Measurements from ENCODE around the gene ZNF780B. TPM values are rescaled to one million over a fixed set of nuclear protein-coding genes. Genes with fewer than 3 reads are reported as not detected.

The ZNF780B gene
- total RNA-seq, 4 donors from 2014 or later = 2.5 to 5.3 (median 4.3) TPM

DNA sequence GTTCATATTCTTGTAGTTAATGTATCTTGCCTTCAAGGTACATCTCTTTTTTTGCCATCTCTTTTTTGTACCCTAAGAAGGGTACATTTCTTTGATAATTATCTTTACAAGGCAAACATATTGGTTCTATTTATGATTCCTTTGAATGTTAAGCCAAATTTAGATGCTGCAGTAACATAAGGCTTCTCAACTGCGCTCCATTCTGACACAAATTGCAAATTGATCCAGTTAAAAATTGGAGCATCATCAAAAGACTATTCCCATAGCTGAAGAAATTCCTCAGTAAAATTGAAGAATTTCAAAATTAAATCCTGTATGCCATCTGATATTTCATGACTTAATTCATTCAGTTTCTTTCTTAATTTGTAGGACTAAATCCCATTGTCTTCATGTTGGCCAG, 37.4 kb upstream of the ZNF780B start:
- H3K4me1 ChIP-seq = peaks cover 7 to 22% of the 10 kb centered on the region in 2 donors
- peaks cover 0 to 4% of the 10 kb centered on the region in 2 donors for H3K36me3 ChIP-seq
- H3K27ac ChIP-seq = no peak overlapping the region
- in situ Hi-C loops (cut with MboI; ENCODE audit: low sequenced_read_pairs in 4 of 4) (no loop called here), intact Hi-C loops (cut with DNase I; ENCODE audit: low total_unique reads) (loop anchor here (5.0 kb wide), 1 partner anchor 96 kb away; the partner anchor contains the start of gene ZNF546)
- H3K27me3 ChIP-seq = peaks cover 7 to 16% (median 10%) of the 10 kb centered on the region in 3 donors
- no peaks in the 10 kb centered on the region for H3K9me3 ChIP-seq
- DNase-seq (no peak), ATAC-seq (no peak)
- no peak overlapping the region for H3K4me3 ChIP-seq
- TF ChIP-seq POLR2A (IDR thresholded peaks at IDR 0.05) (no peak), CTCF (IDR thresholded peaks at IDR 0.05 in 4 of 5, conservative IDR thresholded peaks at IDR 0.05 in 1 of 5) (no peak)

DNA sequence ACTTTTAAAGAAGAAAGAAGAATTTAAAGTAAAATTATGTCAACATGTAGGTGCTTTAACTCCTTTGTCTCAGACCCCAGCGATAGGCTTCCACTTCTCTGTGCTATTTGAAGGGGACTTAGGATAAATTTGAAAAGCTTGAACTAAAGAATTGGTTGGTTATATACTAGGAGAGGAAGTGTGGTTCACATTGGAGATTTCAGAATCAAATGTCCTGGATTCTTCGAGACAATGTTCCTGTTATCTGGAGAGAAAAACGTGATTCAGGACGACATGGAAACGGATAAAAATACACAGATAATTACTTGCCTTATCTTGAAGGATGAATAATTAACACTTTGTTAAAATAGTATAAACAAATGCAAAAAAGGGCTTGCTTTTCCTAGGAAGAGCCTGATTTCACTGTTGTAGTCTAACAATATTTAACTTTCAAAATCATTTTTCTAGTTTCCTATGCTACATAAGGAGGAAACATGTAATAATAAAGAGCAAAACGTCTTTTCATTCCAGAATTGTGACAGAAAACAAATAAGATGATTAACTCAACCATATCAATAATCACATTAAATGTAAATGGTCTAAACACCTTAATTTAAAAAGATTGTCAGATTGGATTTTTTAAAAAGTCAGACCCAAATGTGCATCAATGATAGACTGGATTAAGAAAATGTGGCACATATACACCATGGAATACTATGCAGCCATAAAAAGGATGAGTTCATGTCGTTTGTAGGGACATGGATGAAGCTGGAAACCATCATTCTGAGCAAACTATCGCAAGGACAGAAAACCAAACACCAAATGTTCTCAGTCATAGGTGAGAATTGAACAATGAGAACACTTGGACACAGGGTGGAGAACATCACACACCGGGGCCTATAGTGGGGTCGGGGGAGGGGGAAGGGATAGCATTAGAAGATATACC, 35.4 kb upstream of the ZNF780B start:
- Histone ChIP-seq H3K4me1 (peaks cover 7 to 26% of the 10 kb centered on the region in 2 donors), H3K27me3 (peaks cover 5 to 10% (median 8%) of the 10 kb centered on the region in 3 donors), H3K27ac (peak overlapping the region; percentile 82 to 95 (median 92)), H3K4me3 (peak overlapping the region; percentile 67 to 89 (median 76)), H3K9me3 (no peaks in the 10 kb centered on the region), H3K36me3 (peaks cover 0 to 7% of the 10 kb centered on the region in 2 donors)
- in situ Hi-C loops (cut with MboI; ENCODE audit: low sequenced_read_pairs in 4 of 4) = no loop called here
- TF ChIP-seq CTCF (IDR thresholded peaks at IDR 0.05 in 4 of 5, conservative IDR thresholded peaks at IDR 0.05 in 1 of 5) = no peak
- TF ChIP-seq POLR2A (IDR thresholded peaks at IDR 0.05) = no peak
- DNase-seq (no peak), ATAC-seq (no peak)
- intact Hi-C loops (cut with DNase I; ENCODE audit: low total_unique reads) = loop anchor here (5.0 kb wide), 1 partner anchor 94 kb away; the partner anchor contains the start of gene ZNF546

DNA sequence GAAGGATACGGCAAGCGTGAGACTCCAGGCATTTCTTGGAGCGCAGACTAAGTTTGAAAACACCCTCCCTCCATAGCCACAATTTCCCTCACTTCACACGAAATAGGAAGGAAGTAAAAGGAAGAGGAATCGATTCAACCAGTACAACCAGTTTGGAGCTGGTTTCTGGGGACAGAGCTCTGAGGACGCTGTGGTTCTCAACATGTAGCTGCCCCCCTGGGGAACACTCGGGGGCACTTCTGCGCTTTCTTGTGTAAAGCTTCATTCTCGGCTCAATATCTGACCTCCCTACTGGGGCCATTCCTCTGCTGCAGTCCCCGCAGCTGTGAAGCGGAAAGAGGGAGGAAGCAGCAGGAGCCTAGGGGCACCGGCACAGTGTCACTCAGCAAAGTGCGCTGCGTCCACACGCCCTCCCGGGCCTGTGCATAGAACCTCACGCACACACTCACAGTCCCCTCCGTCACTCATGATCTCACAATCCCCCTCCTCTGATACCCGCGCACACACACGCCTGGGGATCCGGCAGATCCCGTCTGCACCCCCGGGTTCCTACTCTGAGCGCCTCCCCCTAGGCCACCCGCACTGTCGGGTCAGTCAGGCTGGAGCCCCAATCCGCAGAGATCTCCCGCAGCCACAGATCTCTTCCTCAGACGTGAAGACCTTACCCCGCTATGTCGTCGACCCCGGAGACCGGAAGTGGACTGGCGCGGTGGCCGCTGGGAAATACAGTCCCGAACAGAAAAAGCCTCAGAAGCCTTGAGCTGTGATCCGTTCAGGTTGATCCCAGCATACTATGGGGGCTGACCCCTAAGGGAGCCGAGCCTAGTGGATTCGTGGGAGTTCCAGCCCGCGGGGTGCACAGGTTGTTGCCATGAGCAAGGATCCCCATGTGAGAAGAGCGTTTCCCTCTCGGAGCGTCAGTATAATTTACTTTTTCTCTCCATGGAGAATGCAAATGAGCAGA, 34.5 kb upstream of the ZNF780B start, which contains the start of gene ZNF780A:
Gene ZNF780A (minus strand): TSS at position 703 of the 964 bp plus-strand sequence. CDS start 6,190 bp downstream, outside the sequence.
- peak; percentile 97 to 98 for ATAC-seq
- intact Hi-C loops (cut with DNase I; ENCODE audit: low total_unique reads) = loop anchor here (5.0 kb wide), 1 partner anchor 93 kb away; the partner anchor contains the start of gene ZNF546

More for the DNA sequence above, 34.5 kb upstream of the ZNF780B start, which contains the start of gene ZNF780A:
- Histone ChIP-seq H3K9me3 (no peaks in the 10 kb centered on the region), H3K4me3 (peak within 1 kb of the TSS; percentile 67 to 89 (median 76)), H3K27ac (peak within 1 kb of the TSS; percentile 82 to 95 (median 92)), H3K36me3 (peaks cover 0 to 7% of the 10 kb centered on the region in 2 donors), H3K4me1 (peaks cover 7 to 26% of the 10 kb centered on the region in 2 donors), H3K27me3 (peaks cover 3 to 9% (median 4%) of the 10 kb centered on the region in 3 donors)
- in situ Hi-C loops (cut with MboI; ENCODE audit: low sequenced_read_pairs in 4 of 4) = no loop called here
- DNase-seq = peak; percentile 51 to 56
- TF ChIP-seq POLR2A (IDR thresholded peaks at IDR 0.05) = peak in 1 of 2 donors; percentile 29
- no peak for TF ChIP-seq CTCF (IDR thresholded peaks at IDR 0.05 in 4 of 5, conservative IDR thresholded peaks at IDR 0.05 in 1 of 5)
